SK-N-MC (cell line): ENCODE results near the gene ASPSCR1.

Experiments used
- EZH2 ChIP-seq: fragments of 200-600 bp; sonication (generic); IDR thresholded peaks from one replicate; pipeline ENCODE4 v1.6.1; 2017; ENCODE audit warnings: antibody characterized with exemption
- FOXP2 ChIP-seq: optimal IDR thresholded peaks from 2 replicates; pipeline ENCODE3; 2011; ENCODE audit warnings: mild to moderate bottlenecking, moderate library complexity; ENCODE audit not compliant: insufficient read depth; ENCODE audit errors: extremely low read length, control extremely low read depth

DNA sequence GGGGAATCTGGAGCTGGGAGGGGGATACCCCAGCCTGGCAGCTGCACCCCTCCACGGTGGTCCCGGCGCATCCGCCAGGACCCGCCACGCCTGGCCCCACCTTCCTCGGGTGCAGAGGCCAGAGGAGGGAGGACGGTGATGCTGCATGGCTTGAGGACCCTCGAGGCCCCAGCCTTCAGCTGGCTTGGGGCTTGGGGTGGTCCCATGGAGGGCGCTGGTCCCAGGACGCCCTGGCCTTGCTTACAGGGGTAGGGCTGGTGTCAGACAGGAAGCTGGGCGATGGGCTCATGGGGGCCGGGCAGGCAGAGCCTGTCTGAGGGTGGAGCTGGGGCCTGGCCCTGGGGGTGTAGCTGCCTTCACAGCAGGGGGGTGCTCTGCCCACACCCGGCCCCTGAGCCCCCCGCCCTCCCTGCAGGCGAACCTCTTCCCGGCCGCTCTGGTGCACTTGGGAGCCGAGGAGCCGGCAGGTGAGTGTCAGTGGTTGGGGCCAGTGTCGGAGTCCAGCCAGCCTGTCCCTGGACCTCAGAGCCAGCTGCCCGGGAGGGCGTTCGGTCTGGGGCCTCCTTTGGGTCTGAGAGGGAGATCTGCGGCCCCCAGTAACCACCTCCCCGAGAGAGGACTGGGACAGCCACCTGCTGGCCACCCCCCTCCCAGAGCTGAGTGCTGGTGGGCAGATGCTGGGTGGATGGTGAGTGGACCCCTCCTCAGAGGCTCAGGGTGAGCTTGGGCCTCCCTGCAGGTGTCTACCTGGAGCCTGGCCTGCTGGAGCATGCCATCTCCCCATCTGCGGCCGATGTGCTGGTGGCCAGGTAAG lies 38.8 kb downstream of the ASPSCR1 start:
- TF ChIP-seq EZH2 (no peak), FOXP2 (no peak)
